HTERT RPE-1 (cell line): ENCODE data around the gene CAMTA1.
"Not testable (repeated sequence)": the region's sequence is repeated elsewhere in the genome, so short reads cannot be mapped to it uniquely, and the experiment has no call there.

Source experiments
- in situ Hi-C: fragments of 300-500 bp; cut with MboI; formaldehyde crosslinking; loops from 4 replicates; pipeline ENCODE4 v1.14.3; 2020; ENCODE audit warnings: low sequenced_read_pairs

CAMTA1 gene

GRCh38 chr1:7760245-7760644 lies 975.0 kb downstream of the CAMTA1 start:
- in situ Hi-C loops = no loop called here

- in situ Hi-C loops = no loop called here
Measured at GRCh38 chr1:7761103-7761502, 975.8 kb downstream of the CAMTA1 start.

GRCh38 chr1:7767176-7767575 lies 981.9 kb downstream of the CAMTA1 start:
- in situ Hi-C loops = no loop called here

- in situ Hi-C loops = no loop called here
Measured at GRCh38 chr1:7768583-7768982, 983.3 kb downstream of the CAMTA1 start.

GRCh38 chr1:7769673-7770412 lies 984.6 kb downstream of the CAMTA1 start:
- in situ Hi-C loops = no loop called here

- in situ Hi-C loops = no loop called here
Measured at GRCh38 chr1:7770669-7770996, 985.4 kb downstream of the CAMTA1 start.

GRCh38 chr1:7770997-7771822 lies 986.0 kb downstream of the CAMTA1 start, which contains the start of gene VAMP3:
Gene VAMP3, plus strand, starts transcription at chr1:7771296. Its CDS starts 88 bp downstream, at chr1:7771384.
- in situ Hi-C loops = no loop called here

GRCh38 chr1:7771823-7772299 lies 986.6 kb downstream of the CAMTA1 start:
- in situ Hi-C loops = no loop called here

GRCh38 chr1:7777591-7777990 lies 992.3 kb downstream of the CAMTA1 start:
- in situ Hi-C loops = no loop called here

- in situ Hi-C loops = no loop called here
Measured at GRCh38 chr1:7778133-7778628, 992.9 kb downstream of the CAMTA1 start.

- in situ Hi-C loops = no loop called here
Measured at GRCh38 chr1:7780976-7781375, 995.7 kb downstream of the CAMTA1 start.

GRCh38 chr1:7781501-7781900 lies 996.2 kb downstream of the CAMTA1 start:
- in situ Hi-C loops = no loop called here

GRCh38 chr1:7781923-7782495 lies 996.8 kb downstream of the CAMTA1 start:
- in situ Hi-C loops = no loop called here

- in situ Hi-C loops = no loop called here
Measured at GRCh38 chr1:7783178-7783711, 998.0 kb downstream of the CAMTA1 start.

GRCh38 chr1:7783826-7784491 lies 998.7 kb downstream of the CAMTA1 start, which contains the start of gene PER3:
Gene PER3, plus strand, starts transcription at chr1:7784291. Its CDS starts 587 bp downstream, at chr1:7784878.
- in situ Hi-C loops = no loop called here

- in situ Hi-C loops = no loop called here
Measured at GRCh38 chr1:7784492-7785071, 999.3 kb downstream of the CAMTA1 start.

- in situ Hi-C loops = no loop called here
Measured at GRCh38 chr1:7785108-7785507, 999.9 kb downstream of the CAMTA1 start.

GRCh38 chr1:7786795-7787194 lies 1001.5 kb downstream of the CAMTA1 start:
- in situ Hi-C loops = no loop called here

- in situ Hi-C loops = no loop called here
Measured at GRCh38 chr1:7789828-7790227, 1004.6 kb downstream of the CAMTA1 start.

- in situ Hi-C loops = not testable (repeated sequence)
Measured at GRCh38 chr1:7791027-7791426, 1005.8 kb downstream of the CAMTA1 start.
